HG02884 (cell line): Measurements from ENCODE around the gene PLA2G10.
A peak's percentile ranks its signal among the peaks of the same experiment; 100 is the strongest.
"Not testable (repeated sequence)": the region's sequence is repeated elsewhere in the genome, so short reads cannot be mapped to it uniquely, and the experiment has no call there.

ENCODE experiments used
- ATAC-seq: cut with Tn5 transposase; IDR thresholded peaks from one replicate; pipeline ENCODE4 v1.9.1; 2021; ENCODE audit warnings: mild to moderate bottlenecking, moderate library complexity; ENCODE audit not compliant: unreplicated experiment

PLA2G10 gene, protein sequence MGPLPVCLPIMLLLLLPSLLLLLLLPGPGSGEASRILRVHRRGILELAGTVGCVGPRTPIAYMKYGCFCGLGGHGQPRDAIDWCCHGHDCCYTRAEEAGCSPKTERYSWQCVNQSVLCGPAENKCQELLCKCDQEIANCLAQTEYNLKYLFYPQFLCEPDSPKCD

DNA sequence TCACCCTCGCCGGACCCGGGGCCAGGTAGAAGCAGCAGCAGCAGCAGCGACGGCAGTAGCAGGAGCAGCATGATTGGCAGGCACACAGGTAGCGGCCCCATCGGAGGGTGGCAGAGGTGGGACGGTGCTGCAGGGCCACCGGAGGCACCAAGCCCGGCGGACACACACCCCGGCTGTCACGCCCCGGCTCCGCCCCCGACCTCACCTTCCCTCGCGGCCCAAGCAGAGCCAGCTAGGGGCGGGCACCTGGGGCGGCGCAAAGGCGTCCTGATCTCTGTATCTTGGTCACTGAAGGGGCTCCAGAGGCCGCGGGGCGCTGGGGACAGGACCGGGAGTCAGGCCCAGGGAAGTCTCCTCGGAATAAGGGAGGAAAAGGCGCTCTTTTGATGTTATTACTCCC is at the start of gene PLA2G10:
TSS of gene PLA2G10 (minus strand) at position 180 of the 400 bp plus-strand sequence. CDS start at position 101, 79 bp downstream.
- ATAC-seq: not testable (repeated sequence)

DNA sequence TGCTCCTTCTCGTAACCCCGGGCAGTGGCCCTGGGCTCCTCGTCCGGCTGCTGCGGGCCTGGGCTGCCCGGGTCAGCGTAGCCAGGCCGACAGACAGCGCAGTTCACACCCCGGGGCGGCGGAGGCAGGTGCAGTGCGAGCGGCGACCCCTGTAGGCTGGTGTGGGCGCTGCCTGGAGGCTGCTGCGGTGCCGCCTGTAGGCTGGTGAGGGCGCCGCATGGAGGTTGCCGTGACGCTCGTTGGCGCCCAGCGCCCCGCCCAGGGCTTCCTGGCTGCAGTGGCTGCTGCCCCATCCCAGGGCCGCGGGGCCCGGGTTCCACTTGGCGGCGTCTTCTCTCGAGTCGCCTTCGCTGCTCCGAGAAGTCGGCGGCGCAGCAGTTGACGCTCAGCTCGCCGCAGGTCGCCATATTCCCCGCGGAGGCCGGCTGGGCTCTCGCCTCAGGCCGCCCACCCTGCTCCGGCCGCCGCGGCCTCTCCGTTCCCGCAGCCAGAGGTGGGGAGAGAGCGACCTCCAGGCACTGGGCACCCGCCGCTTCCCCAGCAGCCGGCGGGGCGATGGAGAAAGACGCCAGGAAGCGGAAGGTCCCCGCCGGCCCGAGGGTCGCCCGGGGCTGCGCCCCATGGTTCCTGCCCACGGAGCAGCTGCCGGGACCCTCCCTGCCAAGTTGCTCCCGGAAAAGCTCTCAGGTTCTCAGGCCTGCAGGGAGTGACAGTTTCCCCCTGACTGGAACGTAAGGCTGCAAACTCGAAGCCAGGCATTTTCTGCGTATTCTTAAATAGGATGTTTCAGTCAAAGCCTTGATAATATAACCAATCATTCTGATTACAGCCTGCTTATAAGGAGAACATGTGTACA is 48.4 kb upstream of the PLA2G10 start, which contains the start of gene NPIPA2:
TSS of gene NPIPA2 (plus strand) at position 261 of the 856 bp plus-strand sequence. CDS start 5,533 bp downstream, outside the sequence.
- peak; percentile 98 for ATAC-seq

DNA sequence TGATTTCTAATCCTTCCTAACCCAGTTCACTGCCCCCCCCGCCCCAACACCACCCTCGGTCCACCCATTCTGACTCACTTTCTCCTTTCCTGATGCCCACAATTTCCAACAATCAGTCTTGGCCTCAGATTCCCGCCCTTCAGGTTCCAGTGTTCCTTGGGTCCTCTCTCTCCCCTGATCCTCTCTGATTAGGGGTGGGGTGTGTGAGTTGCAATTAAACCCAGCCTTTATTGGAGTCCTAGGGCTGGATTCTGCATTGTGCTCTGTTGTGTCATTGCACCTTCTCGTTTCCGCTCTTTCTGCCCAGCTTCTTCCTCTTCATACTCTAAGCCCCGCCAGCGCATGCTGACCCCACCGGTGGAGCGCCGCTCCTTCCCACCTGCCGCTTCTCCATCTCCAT is 47.7 kb upstream of the PLA2G10 start:
- not testable (repeated sequence) for ATAC-seq

DNA sequence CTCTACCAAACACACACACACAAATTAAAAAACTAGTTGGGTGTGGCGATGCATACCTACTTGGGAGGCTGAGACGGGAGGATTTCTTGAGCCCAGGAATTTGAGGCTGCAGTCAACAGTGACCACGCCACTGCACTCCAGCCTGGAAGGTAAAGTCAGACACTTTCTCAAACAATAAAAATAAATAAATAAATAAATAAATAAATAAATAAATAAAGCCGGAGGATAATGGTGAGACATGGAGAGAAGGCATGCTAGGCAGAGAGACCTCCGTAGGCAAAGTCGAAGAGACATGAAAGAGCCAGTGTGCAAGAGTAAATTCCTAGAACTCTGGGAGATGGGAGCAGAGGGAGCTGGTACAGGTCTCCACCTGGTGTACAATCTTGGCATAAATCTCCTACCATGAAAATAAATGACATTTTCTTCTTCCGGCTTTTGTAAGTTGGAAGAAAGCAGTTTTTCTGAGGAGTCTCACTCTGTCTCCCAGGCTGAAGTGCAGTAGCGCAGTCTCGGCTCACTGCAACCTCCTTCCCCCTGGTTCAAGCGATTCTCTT is 46.8 kb upstream of the PLA2G10 start:
- not testable (repeated sequence) for ATAC-seq

DNA sequence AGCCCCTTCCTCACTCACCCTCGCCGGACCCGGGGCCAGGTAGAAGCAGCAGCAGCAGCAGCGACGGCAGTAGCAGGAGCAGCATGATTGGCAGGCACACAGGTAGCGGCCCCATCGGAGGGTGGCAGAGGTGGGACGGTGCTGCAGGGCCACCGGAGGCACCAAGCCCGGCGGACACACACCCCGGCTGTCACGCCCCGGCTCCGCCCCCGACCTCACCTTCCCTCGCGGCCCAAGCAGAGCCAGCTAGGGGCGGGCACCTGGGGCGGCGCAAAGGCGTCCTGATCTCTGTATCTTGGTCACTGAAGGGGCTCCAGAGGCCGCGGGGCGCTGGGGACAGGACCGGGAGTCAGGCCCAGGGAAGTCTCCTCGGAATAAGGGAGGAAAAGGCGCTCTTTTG is 39.1 kb upstream of the PLA2G10 start:
- not testable (repeated sequence) for ATAC-seq

DNA sequence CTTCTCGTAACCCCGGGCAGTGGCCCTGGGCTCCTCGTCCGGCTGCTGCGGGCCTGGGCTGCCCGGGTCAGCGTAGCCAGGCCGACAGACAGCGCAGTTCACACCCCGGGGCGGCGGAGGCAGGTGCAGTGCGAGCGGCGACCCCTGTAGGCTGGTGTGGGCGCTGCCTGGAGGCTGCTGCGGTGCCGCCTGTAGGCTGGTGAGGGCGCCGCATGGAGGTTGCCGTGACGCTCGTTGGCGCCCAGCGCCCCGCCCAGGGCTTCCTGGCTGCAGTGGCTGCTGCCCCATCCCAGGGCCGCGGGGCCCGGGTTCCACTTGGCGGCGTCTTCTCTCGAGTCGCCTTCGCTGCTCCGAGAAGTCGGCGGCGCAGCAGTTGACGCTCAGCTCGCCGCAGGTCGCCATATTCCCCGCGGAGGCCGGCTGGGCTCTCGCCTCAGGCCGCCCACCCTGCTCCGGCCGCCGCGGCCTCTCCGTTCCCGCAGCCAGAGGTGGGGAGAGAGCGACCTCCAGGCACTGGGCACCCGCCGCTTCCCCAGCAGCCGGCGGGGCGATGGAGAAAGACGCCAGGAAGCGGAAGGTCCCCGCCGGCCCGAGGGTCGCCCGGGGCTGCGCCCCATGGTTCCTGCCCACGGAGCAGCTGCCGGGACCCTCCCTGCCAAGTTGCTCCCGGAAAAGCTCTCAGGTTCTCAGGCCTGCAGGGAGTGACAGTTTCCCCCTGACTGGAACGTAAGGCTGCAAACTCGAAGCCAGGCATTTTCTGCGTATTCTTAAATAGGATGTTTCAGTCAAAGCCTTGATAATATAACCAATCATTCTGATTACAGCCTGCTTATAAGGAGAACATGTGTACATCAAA is 9.3 kb upstream of the PLA2G10 start, which contains the start of gene NPIPA3:
TSS of gene NPIPA3 (plus strand) at position 256 of the 856 bp plus-strand sequence. CDS start 5,533 bp downstream, outside the sequence.
- peak; percentile 92 for ATAC-seq

DNA sequence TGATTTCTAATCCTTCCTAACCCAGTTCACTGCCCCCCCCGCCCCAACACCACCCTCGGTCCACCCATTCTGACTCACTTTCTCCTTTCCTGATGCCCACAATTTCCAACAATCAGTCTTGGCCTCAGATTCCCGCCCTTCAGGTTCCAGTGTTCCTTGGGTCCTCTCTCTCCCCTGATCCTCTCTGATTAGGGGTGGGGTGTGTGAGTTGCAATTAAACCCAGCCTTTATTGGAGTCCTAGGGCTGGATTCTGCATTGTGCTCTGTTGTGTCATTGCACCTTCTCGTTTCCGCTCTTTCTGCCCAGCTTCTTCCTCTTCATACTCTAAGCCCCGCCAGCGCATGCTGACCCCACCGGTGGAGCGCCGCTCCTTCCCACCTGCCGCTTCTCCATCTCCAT is 8.6 kb upstream of the PLA2G10 start:
- not testable (repeated sequence) for ATAC-seq

DNA sequence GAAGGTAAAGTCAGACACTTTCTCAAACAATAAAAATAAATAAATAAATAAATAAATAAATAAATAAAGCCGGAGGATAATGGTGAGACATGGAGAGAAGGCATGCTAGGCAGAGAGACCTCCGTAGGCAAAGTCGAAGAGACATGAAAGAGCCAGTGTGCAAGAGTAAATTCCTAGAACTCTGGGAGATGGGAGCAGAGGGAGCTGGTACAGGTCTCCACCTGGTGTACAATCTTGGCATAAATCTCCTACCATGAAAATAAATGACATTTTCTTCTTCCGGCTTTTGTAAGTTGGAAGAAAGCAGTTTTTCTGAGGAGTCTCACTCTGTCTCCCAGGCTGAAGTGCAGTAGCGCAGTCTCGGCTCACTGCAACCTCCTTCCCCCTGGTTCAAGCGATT is 7.8 kb upstream of the PLA2G10 start:
- ATAC-seq: not testable (repeated sequence)

DNA sequence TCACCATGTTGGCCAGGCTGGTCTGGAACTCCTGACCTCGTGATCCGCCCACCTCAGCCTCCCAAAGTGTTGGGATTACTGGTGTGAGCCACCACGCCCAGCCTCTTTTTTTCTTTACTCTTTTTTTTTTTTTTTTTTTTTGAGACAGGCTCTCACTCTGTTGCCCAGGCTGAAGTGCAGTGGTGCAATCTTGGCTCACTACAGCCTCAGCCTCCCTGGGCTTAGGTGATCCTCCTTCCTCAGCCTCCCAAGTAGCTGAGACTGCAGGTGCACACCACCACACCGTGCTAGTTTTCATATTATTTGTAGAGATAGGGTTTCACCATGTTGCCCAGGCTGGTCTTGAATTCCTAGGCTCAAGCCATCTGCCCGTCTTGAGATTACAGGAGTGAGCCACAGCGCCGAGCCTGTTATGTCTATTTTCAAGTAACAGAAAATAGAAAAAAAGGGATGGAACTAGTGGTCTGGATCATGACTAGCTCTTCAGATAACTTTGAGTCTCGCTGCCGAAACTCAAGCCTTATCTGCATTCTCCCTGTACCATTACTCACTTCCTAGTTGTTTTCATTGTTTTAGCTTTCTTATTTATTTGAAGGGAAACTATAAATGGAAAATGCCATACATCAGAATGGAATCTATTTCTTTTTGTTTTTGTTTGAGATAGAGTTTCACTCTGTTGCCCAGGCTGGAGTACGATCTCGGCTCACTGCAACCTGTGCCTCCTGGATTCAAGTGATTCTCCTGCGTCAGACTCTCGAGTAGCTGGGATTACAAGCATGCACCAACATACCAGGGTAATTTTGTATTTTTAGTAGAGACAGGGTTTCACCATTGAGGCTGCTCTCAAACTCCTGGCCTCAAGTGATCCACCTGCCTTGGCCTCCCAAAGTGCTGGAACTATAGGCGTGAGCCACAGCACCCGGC is 8.0 kb downstream of the PLA2G10 start:
- ATAC-seq: not testable (repeated sequence)

DNA sequence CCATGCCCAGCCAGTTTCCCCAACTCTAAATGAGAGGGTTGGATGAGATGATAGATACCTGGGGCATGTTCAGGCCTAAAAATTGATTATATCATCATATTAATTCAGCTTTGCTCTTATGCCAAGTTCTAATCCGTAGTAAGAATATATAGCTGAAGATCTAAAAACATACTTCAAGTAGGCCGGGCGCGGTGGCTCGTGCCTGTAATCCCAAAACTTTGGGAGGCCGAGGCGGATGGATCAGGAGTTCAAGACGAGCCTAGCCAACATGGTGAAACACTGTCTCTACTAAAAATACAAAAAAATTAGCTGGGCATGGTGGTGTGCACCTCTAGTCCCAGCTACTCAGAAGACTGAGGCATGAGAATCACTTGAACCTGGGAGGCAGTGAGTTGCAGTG is 12.0 kb downstream of the PLA2G10 start:
- no peak for ATAC-seq

DNA sequence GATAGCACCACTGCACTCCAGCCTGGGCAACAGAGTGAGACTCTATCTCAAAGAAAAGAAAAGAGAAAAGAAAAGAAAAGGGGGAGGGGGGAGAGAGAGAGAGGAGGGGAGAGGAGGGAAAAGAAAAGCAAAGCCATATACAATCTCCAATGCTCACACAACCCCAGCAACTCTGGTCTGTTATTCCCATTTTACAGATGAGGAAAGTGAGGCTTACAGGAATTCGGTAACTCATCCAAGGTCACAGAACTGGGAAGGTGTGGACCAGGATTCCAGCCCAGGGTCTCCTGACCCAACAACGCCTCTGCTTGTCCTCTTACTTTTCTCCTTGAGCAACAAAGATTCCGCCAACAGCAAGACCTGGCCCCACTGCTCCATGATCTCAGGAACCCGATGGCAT is 13.0 kb downstream of the PLA2G10 start:
- no peak for ATAC-seq

DNA sequence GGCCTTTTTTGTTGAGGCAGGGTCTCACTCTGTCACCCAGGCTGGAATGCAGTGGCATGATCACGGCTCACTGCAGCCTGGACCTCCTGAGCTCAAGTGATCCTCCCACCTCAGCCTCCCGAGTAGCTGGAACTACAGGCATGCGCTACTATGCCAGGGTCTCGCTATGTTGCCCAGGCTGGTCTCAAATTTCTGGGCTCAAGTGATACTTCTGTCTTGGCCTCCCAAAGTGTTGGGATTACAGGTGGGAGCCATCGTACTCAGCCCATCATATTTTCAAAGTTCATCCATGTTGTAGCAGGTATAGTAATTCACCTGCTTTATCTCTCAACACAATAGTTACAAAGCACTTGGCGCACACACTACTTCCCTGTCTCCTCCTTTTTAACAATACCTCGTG is 13.7 kb downstream of the PLA2G10 start:
- ATAC-seq: not testable (repeated sequence)

DNA sequence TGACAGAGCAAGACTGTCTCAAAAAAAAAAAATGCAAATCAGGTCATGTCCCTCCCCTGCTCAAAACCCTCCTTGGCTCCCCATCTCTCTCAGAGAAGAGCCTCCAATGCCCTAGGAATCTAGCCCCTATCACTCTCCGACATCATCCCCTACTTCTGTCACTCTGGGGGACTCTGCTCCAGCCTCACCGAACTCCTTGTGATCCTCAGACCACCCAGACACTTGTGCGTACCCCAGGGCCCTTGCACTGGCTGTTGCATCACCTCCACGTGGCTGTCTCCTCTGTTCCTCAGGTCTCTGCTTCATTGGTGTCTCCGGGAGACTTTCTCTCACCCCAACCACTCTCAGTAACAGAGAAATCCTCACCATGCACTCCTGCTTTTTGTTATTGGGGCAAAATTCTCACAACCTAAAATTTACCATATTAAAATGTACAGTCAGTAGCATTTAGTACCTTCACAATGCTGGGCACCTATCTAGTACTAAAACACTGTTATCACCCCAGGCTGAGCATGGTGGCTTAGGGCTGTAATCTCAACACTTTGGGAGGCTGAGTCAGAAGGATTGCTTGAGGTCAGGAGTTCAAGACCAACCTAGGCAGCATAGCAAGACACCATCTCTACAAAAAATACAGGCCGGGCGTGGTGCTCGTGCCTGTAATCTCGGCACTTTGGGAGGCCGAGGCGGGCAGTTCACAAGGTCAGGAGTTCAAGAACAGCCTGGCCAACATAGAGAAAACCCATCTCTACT is 15.2 kb downstream of the PLA2G10 start:
- no peak for ATAC-seq

DNA sequence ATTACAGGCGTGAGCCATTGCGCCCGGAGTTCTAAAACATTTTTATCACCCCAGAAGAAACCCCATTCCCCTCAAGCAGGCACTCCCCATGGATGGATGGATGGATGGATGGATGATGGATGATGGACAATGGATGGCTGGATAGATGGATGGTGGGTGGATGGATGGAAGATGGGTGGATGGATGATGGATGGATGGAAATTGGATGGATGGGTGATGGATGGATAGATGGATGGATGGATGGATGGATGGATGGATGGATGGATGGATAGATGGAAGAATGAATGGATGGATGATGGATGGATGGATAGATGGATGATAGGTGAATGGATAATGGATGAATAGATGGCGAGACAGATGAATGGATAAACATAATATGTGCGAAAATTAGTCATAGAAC is 16.5 kb downstream of the PLA2G10 start:
- no peak for ATAC-seq

DNA sequence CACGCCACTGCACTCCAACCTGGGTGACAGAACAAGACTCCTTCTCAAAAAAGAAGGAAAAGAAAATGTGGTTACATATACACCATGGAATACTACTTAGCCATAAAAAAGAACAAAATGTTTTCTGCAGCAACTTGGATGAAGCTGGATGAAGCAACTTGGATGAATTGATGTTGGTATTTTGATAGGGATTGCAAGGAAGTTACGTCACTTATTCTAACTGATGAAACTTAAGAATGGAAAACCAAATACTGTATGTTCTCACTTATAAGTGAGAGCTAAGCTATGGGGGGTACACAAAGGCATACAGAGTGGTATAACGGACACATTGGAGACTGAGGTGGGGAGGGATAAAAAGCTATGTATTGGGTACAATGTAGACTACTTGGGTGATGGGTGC is 17.5 kb downstream of the PLA2G10 start:
- no peak for ATAC-seq

DNA sequence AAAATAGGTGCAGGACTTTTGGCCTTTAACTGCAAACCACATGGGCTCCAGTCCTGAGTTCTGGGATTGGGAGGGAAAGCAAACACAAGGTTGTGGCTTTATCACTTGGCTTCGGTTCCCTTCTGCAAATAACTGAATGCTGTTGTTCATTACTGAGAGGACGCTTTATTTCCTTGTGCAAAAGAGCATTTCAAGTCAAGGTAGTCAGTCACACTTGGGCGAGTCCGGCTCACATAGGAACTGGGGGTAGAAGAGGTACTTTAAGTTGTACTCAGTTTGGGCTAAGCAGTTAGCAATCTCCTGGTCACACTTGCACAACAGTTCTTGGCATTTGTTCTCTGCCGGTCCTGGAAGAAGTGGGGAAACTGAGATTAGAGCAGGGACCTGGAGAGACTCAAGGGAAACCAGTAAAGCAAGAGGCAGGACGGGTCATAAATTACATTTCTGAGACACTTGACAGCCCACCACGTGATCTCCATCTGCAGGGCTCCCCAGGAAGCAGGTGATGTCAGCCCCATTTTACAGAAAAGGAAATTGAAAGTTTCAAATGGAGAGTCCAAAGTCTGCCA is 21.6 kb downstream of the PLA2G10 start:
- peak; percentile 83 for ATAC-seq

DNA sequence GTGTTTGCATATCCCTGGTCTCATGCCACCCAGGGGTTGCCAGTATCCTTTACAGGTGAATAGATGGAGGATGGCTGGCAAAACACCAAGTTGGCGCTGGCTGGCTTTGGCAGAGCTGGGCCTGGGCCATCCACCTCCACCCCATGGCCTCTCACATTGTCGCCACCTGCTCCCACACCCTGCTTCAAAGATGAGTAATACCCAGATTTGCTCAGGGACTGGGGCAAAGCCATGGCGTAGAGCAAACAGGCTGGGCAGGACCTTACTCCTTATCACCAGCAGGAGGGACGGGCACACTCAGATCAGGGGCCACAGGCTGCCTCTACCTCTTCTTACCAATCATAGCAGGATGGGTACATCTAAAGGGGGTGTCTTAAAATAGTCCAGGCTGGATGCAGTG is 24.3 kb downstream of the PLA2G10 start:
- ATAC-seq: no peak

DNA sequence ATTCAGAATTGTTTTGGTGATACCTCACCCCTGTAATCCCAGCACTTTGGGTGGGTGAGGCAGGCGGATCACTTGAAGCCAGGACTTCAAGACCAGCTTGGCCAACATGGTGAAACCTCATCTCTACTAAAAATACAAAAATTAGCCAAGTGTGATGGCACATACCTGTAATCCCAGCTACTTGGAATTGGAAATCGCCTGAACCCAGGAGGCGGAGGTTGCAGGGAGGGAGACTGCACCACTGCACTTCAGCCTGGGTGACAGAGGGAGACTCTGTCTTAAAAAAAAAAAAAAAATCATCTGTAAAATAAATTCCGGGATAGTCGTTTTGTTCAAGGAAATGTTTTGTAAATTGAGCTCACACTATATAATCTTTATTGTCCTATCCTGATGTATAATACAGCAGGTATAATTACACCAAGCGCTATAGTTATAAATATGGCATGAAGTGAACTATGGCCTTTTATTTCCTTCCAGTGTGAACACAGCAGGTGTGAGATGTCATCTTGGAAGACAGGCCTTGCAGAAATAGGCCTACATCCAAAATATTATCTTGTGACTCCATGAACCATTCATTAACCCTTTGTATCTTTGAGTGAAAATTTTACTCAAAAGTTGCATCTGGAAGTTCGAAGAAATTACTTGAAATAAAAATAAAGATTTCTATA is 25.4 kb downstream of the PLA2G10 start:
- no peak for ATAC-seq
